ENCODE measurements around the gene ABCF2.

Gene ABCF2

DNA sequence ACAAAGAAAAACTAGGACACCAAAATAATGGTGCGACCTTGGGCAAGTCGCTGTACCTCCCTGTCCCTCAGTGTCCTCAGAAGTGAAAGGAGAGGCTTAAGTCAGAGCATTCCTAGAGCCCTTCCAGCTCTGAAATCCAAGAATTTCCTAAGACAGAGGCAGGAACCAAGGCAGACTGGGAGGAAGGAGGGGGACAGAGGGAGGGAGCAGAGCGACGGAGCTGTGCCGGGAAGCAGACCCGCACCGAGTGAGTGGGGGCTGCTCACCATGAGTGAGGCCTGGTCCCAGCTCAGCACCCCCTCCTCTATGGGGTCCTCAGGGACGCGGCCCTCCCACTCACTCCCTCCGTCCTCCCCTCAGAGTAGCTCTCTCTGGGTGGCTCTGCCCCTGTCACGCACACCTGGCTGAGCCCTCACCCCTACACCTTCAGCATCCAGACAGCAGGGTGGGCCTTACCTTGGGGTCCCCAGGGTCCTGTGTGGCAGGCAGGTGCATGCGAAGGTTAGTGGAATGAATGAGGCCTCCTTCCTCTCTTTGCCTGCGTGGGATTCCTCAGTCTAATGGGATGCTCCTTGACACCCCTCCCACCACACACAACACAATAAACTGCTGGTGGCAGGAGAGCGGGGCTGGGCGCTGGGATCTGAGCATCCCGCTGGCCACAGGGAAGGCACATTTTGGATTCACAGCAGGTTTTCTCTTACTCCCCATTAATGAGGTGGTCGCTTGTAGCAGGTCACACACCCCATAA lies 26.1 kb upstream of the ABCF2 start:
- no peak for DNase-seq (ENCODE audit: low read depth in 3 of 3, low spot score in 1 of 3)

DNA sequence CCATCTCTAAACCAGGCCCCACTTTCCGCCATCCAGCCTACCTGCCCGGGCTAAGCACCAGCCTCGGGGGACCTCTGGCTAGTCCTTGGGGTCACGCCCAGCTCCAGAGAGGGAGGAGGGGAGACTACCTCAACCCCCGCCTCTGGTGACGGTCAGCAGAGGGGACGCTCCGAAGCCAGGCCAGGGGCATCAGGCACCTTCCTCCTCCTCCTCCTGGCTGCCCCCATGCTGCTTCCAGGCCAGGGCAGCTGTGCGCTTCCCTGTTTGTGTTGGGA lies 25.5 kb upstream of the ABCF2 start:
- DNase-seq (ENCODE audit: low read depth in 3 of 3, low spot score in 1 of 3), result no peak

DNA sequence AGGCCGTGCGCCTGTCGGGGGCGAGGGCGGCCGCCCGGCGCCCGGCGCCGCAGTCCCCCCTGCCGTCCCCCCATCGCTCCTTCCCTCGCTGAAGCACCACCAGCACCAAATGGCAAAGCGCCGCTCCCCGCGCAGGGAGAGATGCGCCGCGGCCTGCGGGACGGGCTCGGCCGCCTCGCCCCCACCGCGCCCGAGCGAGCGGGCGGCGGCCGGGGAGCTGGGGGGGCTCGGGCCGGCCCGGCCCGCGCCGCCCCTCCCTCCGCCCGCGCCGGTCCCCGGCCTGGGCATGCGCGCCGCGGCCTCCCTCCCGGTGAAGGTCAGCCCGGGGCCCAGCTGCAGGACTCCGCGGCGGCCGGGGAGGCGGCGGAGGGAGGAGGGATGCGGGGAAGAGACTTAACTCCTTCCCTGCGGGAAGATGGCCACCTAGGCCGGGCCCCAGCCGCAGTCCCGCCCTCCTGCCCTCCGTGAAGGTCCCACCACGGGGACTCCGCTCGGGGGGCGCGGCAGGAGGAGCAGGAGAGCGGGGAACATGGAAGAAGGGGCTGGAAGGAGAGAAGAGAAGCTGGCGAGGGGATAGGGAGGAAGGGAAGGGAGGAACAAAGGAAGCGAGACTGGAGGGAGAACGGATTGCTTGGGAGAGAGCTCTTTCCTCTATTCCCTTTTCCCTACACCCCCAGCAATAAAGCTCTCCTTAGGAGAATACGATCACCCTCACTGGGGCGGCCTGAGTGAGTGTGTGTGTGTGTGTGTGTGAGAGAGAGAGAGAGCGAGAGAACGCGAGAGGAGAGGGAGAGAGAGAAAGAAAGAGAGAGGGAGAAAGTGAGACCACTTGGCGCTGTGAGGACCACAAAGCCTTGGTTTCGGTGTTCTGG lies 24.9 kb upstream of the ABCF2 start:
- DNase-seq (ENCODE audit: low read depth in 3 of 3, low spot score in 1 of 3), result no peak

DNA sequence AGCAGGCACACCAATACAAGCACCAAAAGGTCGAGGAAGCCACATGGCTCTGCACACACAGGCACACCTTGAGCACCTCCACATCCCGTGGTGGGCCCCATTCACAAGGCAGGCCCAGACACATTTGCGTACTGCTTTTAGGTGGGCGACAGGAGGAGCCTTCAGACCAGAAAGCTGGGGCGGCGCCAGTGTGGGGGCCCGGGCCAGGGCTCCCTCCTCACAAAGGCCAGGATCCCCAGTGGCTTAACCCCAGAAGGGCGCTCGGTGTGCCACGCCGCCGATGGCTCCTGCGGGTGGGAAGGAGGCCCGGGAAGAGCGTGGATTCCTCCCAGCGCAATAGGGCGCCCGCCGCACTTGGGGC lies 24.3 kb upstream of the ABCF2 start:
- DNase-seq (ENCODE audit: low read depth in 3 of 3, low spot score in 1 of 3), result no peak

DNA sequence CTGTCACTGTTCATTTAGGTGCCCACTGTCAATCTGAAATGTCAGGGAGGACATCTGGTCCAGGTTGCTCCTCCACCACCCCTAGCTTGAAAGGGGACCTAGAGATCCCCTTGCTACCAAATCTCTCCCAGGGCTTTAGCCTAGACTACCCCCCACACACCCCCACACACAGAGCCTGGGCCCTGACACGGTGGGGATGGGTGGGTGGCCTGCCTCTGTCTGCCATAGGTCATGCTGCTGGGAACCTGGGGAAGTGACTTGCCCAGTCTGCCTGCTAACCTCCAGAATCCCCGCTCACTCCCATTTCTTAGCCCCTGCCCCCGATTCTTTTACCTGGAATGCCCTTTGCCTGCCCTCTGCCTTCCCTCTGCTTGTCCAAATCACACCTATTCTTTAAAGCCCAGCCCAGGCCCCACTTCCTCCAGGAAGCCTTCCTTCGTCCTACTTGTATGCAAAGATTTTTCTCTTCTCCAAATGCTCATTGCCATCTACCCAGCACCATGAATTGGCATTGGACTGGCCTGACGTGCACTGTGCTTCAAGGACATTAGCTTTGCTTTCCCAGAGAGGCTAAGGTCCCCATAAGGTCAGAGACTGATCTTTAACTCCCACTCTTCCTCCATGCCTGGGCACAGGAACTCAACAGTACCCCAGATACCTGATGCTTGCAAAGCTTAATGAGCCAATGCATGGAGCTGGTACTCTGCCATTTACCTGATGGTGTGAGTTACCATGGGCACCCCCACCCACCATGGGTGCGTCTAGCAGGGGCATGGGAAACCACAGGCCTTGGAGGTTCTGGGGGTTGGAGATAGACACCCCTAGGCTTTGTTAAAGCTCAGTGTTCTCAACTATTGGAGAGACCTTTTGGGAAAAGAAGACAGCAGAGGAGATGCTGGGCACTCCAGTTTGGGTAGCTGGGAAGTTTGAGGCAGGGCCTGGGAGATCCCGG lies 23.5 kb upstream of the ABCF2 start:
- DNase-seq (ENCODE audit: low read depth in 3 of 3, low spot score in 1 of 3), result no peak

DNA sequence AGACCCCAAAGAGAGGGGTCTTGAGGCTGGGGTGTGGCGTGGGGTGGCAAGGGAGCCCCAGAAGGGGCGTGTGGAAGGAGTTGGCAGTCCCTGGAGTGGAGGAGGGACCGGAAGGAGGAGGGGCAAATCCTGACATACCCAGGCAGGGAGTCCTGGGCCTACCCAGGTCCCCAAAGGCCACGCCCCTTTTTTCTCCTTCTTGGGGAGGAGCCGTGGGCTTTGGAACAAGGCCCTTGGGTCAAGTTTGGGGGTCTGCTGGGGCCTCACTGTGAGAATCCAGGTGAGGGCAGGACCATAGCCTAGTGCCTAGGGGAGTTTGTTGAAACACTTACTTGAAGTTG lies 22.7 kb upstream of the ABCF2 start:
- no peak for DNase-seq (ENCODE audit: low read depth in 3 of 3, low spot score in 1 of 3)

DNA sequence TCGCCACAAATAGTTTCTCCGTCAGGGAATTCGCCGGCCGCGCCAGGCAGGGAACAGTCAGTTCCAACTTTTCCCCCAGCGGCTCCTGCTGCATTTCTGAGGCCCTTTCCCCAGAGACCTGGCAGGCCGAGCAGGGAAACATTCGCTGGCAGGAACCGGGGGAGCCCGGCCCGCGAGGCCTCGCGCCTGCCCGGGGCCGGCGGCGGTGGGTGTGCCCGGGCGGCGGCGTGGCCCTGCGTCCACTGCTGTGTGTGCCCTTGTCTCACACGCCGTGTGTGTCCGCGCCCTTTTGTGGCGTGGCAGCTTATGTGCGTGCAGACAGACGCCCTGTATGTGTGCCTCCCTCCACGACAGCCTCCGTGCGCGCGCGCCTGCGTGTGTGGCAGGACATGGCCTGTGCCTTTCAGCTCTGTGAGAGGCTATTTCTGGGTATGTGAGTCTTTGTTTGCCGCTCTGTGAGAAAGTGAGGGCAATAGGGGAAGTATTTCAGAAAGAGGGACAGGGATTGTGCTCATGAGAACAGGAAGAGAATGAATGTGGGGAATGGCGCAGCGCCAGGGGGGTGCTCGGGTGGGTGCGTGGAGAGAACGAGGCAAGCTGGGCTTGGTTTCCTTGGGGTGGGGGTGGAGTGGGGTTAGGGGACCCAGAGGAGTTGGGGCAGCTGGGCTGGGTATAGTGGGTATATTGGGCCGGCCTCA lies 22.2 kb upstream of the ABCF2 start:
- no peak for DNase-seq (ENCODE audit: low read depth in 3 of 3, low spot score in 1 of 3)

DNA sequence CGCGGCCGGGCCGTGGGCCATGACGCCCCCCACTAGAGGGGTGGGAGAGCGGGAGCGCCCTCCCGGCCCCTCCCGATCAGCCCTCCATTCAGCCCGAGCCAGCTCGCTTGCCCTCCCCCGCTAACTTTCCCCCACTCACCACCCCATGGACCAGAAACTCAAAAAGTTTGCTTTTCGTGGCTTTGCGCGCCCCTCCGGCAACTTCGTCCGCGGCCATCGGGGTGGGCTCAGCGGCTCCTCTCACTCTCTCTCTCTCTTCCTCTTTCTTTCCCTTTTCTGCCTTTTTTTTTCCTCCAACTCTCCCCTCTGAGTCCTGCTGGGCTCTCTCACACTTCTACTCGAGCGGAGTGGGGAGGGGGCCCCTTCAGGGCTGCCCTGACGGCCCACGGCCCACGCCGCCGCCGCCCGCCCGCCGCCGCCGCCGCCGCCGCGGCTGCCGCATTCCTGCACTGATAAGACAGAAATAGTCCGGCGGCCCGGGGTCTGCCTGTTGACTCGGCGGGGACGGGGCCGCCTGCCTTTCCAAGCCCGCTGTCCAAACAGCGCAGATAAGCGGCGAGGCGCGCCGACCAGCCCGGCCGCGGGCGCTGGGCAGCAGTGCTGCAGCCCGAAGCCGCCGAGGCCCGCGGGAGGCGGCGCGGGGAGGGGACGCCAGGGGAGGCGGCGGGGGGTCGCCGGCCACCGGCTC lies 21.5 kb upstream of the ABCF2 start, which contains the start of gene SMARCD3:
TSS of gene SMARCD3 (minus strand) at position 349 of the 688 bp plus-strand sequence. CDS start at position 217, 132 bp downstream.
- DNase-seq (ENCODE audit: low read depth in 3 of 3, low spot score in 1 of 3), result no peak

DNA sequence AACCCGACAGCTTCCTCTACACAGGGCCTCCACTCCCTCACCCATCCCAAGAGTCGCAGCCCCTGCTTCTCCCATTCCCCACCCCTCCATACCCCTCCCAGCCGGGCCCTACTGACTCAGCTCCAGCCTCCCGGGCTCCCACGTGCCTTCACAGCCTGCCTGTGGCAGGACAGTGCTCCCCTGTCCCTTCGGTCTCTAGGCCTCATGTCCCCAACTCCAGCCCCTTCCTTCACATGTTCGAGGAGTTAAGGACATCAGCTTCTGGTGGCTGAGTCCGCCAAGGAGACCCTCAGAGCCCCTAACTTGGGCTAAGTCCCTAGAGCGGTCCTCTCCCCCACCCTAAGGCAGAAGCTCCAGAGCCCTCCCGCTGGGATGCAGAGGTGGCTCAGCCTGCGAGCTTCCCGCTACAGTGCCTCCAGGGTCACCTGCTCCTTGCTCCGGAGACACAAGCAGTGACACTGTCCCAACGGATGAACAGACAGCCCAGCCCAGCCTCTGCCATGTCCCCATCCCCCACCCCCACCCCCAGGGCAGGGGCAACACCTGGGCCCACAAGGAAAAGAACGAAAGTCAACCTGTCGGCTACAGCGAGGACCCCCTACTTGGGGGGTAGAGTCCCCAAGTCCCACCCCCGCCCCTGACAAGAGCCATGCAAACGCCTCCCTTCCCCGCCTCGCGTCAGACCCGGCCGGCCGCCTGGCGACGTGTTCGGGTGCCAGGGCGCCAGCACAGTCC lies 20.8 kb upstream of the ABCF2 start:
- no peak for DNase-seq (ENCODE audit: low read depth in 3 of 3, low spot score in 1 of 3)

DNA sequence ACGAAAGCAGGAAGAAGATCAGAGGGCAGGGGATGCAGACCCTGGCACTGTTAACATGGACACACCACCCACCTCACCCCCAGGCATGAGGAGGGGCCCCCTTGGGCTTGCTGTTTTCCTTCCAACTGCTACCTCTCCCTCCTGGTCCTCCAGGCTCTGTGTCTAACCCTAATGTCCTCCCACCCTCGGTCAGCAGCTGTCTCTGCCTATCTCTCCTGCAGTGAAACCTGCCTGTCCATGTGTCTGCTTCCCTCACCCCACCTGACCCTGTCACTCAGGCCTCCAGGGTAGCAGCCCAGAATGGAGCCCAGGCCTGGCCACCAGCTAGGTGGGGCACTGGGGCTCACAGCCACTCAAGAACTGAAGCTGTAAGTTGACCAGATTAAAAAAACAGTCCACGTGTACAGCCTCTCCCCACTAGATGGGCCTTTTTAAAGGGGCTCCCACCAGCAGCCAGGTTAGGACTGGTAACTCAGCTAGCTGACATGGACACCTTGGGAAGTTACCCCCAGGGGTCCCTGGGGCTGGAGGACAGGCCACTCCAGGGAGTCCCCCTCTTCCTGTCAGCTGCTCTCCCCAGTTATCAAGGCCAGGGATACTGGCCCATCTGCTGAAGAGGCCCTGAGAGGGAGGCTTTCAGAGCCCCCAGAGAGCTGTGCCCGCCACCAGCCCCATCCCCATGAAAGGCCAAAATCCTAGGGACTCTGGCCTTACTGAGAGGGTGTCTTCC lies 20.0 kb upstream of the ABCF2 start:
- DNase-seq (ENCODE audit: low read depth in 3 of 3, low spot score in 1 of 3), result no peak

DNA sequence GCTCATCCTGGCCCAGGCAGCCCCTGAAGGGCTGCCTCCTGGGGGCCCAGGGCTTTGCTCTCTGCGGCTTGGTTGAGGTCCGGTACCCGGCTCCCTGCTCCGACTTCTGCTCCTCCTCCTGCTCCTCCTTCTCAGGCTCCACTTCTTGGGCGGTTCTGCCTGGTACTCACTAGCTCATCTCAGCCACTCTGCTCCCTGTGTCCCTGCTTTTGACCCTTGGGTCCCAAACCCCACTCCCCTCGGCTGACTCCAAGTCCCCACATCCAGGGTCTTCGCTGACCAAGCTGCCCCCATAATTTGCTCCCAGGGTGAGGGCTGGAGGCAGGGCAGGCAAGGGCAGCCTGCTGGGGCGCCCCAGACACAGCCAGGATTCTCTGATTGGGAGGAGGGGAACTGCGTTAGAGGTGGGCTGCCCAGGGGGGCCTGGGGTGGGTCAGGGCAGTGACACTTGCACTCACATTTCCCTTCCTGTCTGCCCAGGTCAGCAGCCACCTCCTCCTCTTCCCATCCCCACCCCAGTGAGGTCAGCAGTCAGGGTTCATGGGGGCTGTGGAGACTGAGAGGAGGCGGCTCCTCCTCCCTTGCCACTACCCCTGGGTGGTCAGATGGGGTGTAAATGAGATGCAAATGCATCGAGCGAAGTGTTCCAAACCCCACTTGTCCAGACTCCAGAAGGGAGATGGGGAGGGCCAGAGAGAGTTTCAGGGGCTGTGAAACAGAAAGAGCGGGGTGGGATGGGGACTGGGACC lies 19.3 kb upstream of the ABCF2 start:
- DNase-seq (ENCODE audit: low read depth in 3 of 3, low spot score in 1 of 3), result no peak

DNA sequence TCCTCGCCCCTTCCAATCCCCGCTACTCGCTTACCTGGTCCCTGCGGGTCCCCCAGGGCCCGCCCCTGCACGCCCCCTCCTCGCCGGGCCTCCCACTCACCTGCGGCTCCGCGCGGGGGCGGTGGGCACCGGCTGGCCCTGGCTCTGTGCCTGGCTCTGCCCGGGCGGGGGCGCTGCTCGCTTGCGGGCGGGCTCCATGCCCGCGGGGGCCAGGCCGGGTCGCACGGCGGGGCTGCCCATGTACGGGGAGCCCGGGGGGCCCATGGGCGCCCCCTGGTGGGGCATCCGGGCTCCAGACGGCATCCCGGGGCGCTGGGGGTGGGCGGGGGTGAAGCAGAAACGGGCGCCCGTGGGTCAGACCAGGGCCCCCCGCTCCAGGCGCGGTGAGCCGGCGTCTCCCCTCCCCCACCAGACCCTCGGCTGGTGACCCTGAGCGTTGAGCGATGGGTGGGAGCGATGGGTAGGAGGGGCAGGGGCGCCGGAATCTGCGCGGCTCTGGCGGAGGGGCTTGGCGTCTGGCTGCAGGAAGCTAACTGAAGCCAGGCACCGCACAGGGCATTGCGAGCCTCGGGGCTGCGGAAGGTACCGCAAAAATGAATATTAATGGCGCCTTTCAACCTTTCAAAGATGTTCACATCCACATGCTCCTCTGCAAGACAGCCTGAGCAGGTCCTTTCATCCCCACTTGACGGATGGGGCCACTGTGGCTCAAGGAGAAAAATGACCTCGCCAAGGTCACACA lies 18.5 kb upstream of the ABCF2 start:
- peak in 2 of 3 donors; percentile 38 to 51 for DNase-seq (ENCODE audit: low read depth in 3 of 3, low spot score in 1 of 3)

DNA sequence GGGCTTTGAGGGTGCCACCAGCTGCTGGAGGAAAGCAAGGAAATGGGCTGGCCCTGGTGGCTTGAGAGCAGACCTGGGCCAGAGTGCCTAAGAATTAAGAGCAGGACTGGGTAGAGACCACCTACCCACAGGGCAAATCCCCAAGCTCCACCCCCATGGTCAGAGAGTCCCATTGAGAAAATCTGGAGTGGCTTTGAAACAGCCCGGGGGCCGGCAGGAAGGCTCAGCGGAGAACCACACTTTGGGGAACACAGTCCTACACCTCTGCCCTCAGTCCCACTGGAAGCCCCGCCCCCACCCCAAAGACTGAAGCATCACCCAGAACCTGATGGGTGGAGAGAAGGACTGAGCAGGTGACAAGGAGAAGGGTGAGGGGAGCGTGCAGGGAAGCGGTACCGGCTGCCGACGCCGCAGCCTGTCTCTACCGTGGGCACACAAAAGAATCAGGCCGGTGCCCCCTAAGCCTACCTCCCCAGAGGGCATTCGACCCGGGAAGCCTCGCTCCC lies 17.9 kb upstream of the ABCF2 start:
- DNase-seq (ENCODE audit: low read depth in 3 of 3, low spot score in 1 of 3), result no peak

DNA sequence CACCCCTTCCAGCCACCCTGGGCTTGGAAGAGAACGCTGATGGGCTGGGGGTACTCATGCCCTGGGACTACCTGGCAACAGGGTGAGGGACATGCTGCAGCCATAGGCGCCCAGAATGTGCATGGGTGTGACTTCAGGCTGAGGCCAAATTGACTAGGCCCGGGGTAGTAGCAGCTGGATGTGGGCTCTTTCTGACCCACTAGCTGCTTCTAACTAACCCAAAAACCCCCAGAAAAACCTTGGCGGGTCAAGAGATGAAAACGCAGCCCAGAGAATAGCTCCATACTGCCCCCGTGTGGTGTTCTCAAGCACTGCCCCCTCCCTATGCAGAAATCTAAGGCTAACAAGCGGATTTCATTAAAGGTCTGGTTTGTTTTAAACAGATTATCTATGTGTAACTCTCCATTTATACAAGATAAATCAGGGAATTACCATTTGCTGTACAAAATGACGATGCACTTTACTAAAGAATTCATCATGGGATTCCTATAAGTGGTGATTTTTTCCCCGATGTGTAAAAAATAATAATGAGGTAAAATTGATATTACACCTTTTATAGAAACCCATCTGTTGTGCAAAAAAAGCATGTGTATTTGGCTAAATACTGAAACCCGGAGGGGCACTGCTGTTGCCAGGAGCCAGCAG lies 17.3 kb upstream of the ABCF2 start:
- peak in 1 of 3 donors; percentile 21 for DNase-seq (ENCODE audit: low read depth in 3 of 3, low spot score in 1 of 3)

DNA sequence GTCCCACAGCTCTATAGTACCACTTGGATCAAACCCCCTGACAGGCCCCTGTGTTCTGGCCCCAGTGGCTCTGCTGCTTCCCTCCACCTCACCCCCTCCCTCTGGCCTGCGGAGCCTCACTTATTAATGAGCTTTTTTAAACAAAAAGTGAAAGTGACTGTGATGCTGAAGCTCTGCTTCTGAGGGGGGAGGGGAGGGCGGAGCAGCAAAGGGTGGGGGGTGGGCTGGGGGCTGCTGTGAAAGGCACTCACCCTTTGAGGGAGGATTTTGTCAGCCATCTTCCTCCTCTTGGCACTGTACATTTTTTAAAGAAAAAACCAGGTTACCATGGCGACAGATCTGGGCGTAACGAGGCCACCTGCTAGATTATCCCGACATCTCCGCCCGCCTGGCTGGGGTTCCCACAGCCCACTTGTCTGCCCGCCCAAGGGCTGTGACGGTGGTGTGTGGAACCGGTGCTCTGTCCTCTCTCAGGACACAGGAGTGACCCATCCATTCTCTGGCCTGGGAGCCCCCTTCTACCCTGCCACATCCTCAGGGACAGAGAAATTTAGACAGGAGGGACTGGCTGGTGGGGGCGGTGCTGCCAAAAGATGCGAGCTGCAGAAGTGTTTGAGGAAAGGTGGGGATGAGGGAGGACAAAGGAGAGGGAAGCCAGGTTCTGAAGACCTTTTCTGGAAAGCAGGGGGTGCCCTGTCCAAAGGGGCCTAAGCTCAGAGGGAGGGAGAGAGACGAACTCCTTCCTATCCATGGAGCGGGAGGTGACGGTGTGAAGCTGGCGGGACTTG lies 16.6 kb upstream of the ABCF2 start:
- no peak for DNase-seq (ENCODE audit: low read depth in 3 of 3, low spot score in 1 of 3)

DNA sequence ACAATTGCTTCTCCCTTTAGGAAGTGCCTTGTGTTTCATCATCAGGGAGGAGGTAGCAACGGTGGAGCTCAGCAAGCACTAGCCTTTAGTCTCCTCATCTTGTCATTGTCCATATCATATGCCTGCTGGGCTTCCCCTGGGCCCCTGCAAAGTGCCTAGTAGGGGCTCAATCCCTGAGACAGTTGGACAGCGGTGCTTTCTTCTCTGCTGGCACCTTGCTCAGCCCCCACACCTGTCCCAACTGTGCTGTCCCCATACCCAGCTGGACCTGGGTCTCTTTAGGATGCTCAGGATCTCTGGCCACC lies 16.0 kb upstream of the ABCF2 start:
- no peak for DNase-seq (ENCODE audit: low read depth in 3 of 3, low spot score in 1 of 3)

Data from stimulated activated CD4-positive, alpha-beta T cell treated with anti-CD3 and anti-CD28 coated beads, TNF-alpha, amount 100 ng/mL, for 1 hour (primary cell).